ENCODE results near the gene RTL1.

Gene RTL1

GRCh38 chr14:100873096-100873482 is 30.4 kb downstream of the RTL1 start:
- H3K27ac ChIP-seq, result no peak overlapping the region
- no peaks in the 10 kb centered on the region for H3K4me1 ChIP-seq (ENCODE audit: low read depth, poor library complexity, severe bottlenecking)
- no peak overlapping the region for H3K4me2 ChIP-seq
- no peak for TF ChIP-seq CTCF (conservative IDR thresholded peaks at IDR 0.05; ENCODE audit: low read depth, low read length)
- no peak overlapping the region for H3K9ac ChIP-seq
- no peaks in the 10 kb centered on the region for H3K27me3 ChIP-seq (ENCODE audit: insufficient read depth, low read depth)
- no peaks in the 10 kb centered on the region for H4K20me1 ChIP-seq (ENCODE audit: insufficient read depth)
- H3K36me3 ChIP-seq (ENCODE audit: insufficient read depth), result no peaks in the 10 kb centered on the region
- H3K79me2 ChIP-seq (ENCODE audit: insufficient read depth, low read depth), result no peaks in the 10 kb centered on the region
- H2AFZ ChIP-seq (ENCODE audit: low read depth), result no peak overlapping the region
- H3K4me3 ChIP-seq (IDR thresholded peaks at IDR 0.05; ENCODE audit: insufficient read depth, low read depth, low read length), result no peak overlapping the region

- no peak overlapping the region for H3K27ac ChIP-seq
- H4K20me1 ChIP-seq (ENCODE audit: insufficient read depth), result no peaks in the 10 kb centered on the region
- no peaks in the 10 kb centered on the region for H3K36me3 ChIP-seq (ENCODE audit: insufficient read depth)
- TF ChIP-seq CTCF (conservative IDR thresholded peaks at IDR 0.05; ENCODE audit: low read depth, low read length), result no peak
- H2AFZ ChIP-seq (ENCODE audit: low read depth), result no peak overlapping the region
- no peaks in the 10 kb centered on the region for H3K4me1 ChIP-seq (ENCODE audit: low read depth, poor library complexity, severe bottlenecking)
- H3K27me3 ChIP-seq (ENCODE audit: insufficient read depth, low read depth), result no peaks in the 10 kb centered on the region
- no peak overlapping the region for H3K4me2 ChIP-seq
- H3K4me3 ChIP-seq (IDR thresholded peaks at IDR 0.05; ENCODE audit: insufficient read depth, low read depth, low read length), result no peak overlapping the region
- no peak overlapping the region for H3K9ac ChIP-seq
- no peaks in the 10 kb centered on the region for H3K79me2 ChIP-seq (ENCODE audit: insufficient read depth, low read depth)
These were observed 31.0 kb downstream of the RTL1 start for GRCh38 chr14:100872259-100873095.

- H3K4me2 ChIP-seq, result no peak overlapping the region
- H3K27ac ChIP-seq, result no peak overlapping the region
- TF ChIP-seq CTCF (conservative IDR thresholded peaks at IDR 0.05; ENCODE audit: low read depth, low read length), result no peak
- H3K9ac ChIP-seq, result no peak overlapping the region
- H3K79me2 ChIP-seq (ENCODE audit: insufficient read depth, low read depth), result no peaks in the 10 kb centered on the region
- H3K4me3 ChIP-seq (IDR thresholded peaks at IDR 0.05; ENCODE audit: insufficient read depth, low read depth, low read length), result no peak overlapping the region
- no peaks in the 10 kb centered on the region for H3K36me3 ChIP-seq (ENCODE audit: insufficient read depth)
- no peaks in the 10 kb centered on the region for H3K4me1 ChIP-seq (ENCODE audit: low read depth, poor library complexity, severe bottlenecking)
- no peak overlapping the region for H2AFZ ChIP-seq (ENCODE audit: low read depth)
- no peaks in the 10 kb centered on the region for H3K27me3 ChIP-seq (ENCODE audit: insufficient read depth, low read depth)
- no peaks in the 10 kb centered on the region for H4K20me1 ChIP-seq (ENCODE audit: insufficient read depth)
These were observed 32.0 kb downstream of the RTL1 start for GRCh38 chr14:100871234-100872186.

GRCh38 chr14:100868621-100869370 is 34.7 kb downstream of the RTL1 start:
- Histone ChIP-seq H4K20me1 (ENCODE audit: insufficient read depth) (no peaks in the 10 kb centered on the region), H3K4me3 (IDR thresholded peaks at IDR 0.05; ENCODE audit: insufficient read depth, low read depth, low read length) (no peak overlapping the region), H3K9ac (no peak overlapping the region), H3K36me3 (ENCODE audit: insufficient read depth) (no peaks in the 10 kb centered on the region), H3K4me2 (no peak overlapping the region), H3K4me1 (ENCODE audit: low read depth, poor library complexity, severe bottlenecking) (no peaks in the 10 kb centered on the region), H3K27ac (no peak overlapping the region), H3K79me2 (ENCODE audit: insufficient read depth, low read depth) (no peaks in the 10 kb centered on the region), H2AFZ (ENCODE audit: low read depth) (no peak overlapping the region), H3K27me3 (ENCODE audit: insufficient read depth, low read depth) (peaks cover 14% of the 10 kb centered on the region; the same call in 1 of the 2 replicates)
- no peak for TF ChIP-seq CTCF (conservative IDR thresholded peaks at IDR 0.05; ENCODE audit: low read depth, low read length)

All from KMS-11 (cell line).